Activated CD8-positive, alpha-beta memory T cell treated with anti-CD3 and anti-CD28 coated beads, Interleukin-2, amount 50 U/mL, for 48 hours (primary cell): ENCODE data around the gene TBC1D8B.
"Not testable (repeated sequence)": the region's sequence is repeated elsewhere in the genome, so short reads cannot be mapped to it uniquely, and the experiment has no call there.

Experiments used
- DNase-seq: peaks from one replicate; pipeline ENCODE4 v3.0.0-alpha.2; 2020

TBC1D8B gene

DNA sequence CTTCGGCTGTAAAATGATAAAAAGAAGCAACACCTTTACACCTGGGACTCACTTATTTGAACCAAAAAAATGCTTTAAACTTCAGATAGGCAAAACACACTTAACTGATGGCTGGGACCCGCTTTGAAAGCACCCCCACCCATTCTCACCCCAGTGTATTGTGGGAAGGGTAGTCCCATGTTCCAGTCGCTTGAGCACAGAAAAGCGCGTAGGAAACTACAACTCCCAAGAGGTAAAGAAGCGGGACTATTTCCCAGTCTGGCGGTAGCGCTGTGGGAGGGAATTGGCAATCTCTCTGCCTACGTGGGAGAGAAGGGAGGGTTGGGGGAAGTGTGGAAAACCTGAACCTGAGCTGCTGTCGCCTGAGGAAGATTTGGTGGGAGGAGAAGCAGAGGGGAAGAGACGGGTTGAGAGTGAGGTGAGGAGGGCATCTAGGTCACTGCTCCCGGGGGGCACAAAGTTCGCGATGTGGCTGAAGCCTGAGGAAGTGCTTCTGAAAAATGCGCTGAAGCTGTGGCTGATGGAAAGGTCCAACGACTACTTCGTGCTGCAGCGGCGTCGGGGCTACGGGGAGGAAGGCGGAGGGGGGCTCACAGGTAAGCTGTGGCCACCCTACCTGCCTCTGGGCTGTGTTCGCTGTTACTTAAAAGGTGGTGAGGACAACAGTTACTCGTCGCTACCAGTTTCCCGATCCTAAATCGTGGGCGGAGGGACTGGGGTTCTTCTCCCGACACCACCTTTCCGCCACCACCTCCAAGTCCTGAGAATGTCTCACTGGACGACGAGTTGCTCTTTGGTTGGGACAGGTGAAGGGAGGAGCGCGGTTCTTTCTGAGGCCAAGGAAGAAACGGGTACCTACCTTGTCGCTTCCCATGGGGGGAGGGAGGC lies at the start of gene TBC1D8B:
TBC1D8B (plus strand) TSS at position 286 of the 888 bp plus-strand sequence; CDS start at position 467, 181 bp downstream.
- DNase-seq = peak; percentile 50

GRCh38 chrX:106769288-106769687 lies 33.2 kb upstream of the TBC1D8B start:
- DNase-seq = not testable (repeated sequence)

DNA sequence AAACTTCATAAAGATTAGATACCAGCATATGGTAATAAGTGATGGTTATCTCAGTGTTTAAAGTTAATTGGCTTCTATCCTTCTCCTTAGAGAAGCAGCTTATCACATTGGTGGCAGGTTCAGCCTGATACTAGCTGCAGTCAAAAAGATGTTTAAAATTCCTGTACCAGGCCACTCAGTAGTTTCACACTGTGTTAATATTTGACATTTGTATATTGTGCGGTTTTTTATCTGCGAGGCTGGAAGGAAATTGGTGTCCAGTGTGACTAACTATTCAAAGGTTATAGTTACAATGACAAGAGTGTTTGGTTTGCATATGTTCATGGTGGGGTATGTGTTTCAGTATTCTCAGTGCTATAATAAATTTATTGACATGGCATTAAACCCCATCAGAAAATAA lies 27.5 kb upstream of the TBC1D8B start:
- no peak for DNase-seq

GRCh38 chrX:106780264-106780663 lies 22.2 kb upstream of the TBC1D8B start:
- DNase-seq = no peak

GRCh38 chrX:106780664-106781377 lies 21.7 kb upstream of the TBC1D8B start:
- no peak for DNase-seq

GRCh38 chrX:106783716-106784115 lies 18.8 kb upstream of the TBC1D8B start:
- DNase-seq = no peak

DNA sequence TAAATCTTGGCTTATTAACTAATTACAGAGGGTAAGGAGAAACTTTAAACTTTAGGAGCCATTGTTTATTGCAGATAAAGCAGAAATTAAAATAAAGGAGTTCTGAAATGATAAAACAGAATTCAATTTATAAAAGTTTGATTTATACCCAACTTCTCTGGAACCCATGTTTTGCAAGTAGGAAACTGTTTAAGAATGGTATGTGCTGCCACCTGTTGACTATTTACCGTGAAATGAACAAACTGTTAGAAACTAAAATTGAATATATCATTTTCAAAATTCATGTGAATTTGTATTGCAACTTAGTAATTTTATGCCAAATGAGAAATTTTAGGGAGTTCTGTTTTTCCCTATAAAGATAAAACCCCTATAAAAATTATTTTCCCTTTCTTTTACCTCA lies 11.0 kb upstream of the TBC1D8B start:
- no peak for DNase-seq

DNA sequence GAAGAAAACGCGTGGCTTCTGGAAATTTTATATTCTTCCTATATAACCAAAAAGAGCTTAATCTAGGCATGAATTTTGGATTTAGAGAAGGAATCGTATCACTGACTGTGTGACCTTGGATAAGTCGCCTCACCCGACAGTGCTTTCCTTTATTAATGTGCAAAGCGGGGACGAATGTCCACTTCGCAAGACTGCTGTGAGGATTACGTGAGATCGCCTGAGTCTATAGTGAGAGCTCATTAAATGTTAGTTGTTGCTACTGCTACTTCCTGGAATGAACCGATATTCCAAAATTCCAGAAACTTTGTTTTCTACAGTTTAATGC lies 448 bp upstream of the TBC1D8B start:
- DNase-seq = no peak

- no peak for DNase-seq
Observed at GRCh38 chrX:106811131-106811910, 8.8 kb downstream of the TBC1D8B start.

- not testable (repeated sequence) for DNase-seq
Observed at GRCh38 chrX:106812930-106813329, 10.5 kb downstream of the TBC1D8B start.

DNA sequence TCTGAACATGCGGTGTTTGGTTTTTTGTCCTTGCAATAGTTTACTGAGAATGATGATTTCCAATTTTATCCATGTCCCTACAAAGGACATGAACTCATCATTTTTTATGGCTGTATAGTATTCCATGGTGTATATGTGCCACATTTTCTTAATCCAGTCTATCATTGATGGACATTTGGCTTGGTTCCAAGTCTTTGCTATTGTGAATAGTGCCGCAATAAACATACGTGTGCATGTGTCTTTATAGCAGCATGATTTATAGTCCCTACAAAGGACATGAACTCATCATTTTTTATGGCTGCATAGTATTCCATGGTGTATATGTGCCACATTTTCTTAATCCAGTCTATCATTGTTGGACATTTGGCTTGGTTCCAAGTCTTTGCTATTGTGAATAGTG lies 11.6 kb downstream of the TBC1D8B start:
- DNase-seq = not testable (repeated sequence)

GRCh38 chrX:106862972-106863688 lies 60.7 kb downstream of the TBC1D8B start:
- peak; percentile 48 for DNase-seq

- DNase-seq = no peak
Observed at GRCh38 chrX:106863697-106864096, 61.2 kb downstream of the TBC1D8B start.

- not testable (repeated sequence) for DNase-seq
Observed at GRCh38 chrX:106872796-106873195, 70.3 kb downstream of the TBC1D8B start.

- DNase-seq = no peak
Observed at GRCh38 chrX:106874075-106874474, 71.6 kb downstream of the TBC1D8B start.

- DNase-seq = no peak
Observed at GRCh38 chrX:106875151-106875550, 72.7 kb downstream of the TBC1D8B start.

DNA sequence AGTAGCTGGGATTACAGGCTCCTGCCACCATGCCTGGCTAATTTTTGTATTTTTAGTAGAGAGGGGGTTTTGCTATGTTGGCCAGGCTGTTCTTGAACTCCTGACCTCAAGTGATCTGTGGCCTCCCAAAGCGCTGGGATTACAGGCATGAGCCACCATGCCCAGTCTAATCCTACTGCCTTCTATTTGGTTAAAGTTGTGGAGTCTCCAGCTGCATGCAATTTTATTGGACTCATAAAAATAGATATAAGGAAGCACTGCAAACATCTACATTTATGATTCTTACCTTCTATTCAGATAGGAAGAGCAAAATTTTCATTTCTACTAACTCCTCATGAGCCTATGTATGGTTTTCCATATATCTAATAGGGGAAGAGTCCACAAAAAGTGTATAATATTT lies 87.0 kb downstream of the TBC1D8B start:
- no peak for DNase-seq

DNA sequence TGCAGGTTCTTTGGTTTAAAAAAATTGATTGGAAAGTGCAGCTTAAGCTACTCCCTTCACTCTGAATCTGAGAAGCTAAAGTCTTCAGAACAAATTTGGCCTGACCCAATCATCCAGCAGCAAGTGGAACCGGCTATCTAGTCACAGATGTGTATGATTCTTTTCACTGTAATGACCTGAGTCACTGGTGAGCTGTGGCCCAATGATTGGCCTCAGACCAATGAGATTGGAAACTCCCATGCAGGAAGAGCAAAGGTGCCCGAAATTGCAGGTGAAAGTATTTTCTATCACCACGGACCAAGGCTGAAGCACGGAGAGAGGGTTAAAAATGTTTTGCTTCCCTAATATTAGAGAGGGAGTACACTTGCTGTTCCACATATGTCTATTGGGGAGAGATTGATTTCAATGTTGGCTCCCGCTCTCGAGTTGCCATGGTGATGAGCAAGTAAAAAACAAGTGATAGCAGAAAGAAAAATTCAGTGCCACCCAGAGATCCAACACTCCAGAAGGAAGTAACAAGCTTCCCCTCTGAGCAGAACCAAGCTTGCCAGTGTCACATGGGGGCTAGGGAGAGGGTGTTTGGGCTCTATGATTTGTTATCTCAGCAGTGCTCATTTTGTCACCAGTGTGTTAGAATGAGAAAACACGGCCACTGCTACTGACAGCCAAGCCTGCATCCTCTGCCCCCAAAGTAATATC lies 89.4 kb downstream of the TBC1D8B start:
- DNase-seq = no peak

GRCh38 chrX:106894392-106894909 lies 92.0 kb downstream of the TBC1D8B start:
- peak; percentile 59 for DNase-seq

GRCh38 chrX:106894978-106895452 lies 92.5 kb downstream of the TBC1D8B start:
- no peak for DNase-seq

DNA sequence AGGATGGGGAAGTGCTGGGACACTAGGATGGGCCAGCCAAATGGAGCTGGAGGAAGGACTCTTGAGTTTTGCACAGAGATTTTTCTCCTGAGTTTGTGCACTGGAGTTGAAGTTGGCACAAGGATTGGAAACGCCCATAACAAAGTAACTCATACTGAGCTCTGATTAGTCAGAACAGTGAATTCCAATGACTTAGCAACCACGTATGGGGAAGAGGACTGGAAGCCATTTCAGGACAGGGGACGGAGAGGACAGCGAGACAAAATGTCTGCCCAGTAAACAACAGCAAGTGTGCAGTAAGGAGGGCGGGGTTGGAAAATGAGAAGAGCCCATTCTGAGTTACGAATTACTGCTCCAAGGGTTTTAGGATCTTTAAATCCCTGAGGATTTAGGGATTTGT lies 94.8 kb downstream of the TBC1D8B start:
- DNase-seq = no peak

DNA sequence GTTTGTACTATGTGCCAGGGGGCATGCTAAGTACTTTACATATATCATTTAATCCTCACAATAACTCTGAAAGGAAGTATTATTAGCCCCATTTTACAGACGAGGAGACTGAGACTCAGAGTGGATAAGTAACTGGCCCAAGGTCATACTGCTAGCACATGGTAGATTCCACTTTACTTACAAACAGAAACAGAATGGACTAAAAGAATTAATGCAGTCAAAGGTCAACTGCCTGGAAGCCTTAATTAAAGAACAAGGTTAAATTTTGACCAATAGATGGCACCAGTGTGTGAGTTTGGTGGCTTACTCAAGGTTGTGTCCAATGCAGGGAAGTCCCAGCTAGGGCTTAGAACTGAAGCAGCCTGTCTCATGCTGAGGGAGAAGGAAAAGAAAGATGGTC lies 96.0 kb downstream of the TBC1D8B start:
- no peak for DNase-seq
